Liver (tissue), 3 donors: ENCODE results near the gene BCL2L14.

ENCODE experiments used
- CTCF ChIP-seq: fragments of 150-350 bp; IDR thresholded peaks from 2 replicates; pipeline ENCODE4 v1.5.1; 2017; ENCODE audit warnings: improper control_type of control experiment, low read depth, low read length; ENCODE audit not compliant: missing input control
- EGR1 ChIP-seq, 2 donors: IDR thresholded peaks; 2 replicates each; pipeline ENCODE4 v1.6.1; 2016 to 2018; ENCODE audit warnings: antibody characterized with exemption in 2 of 2, low read depth in 2 of 2
- FOXA1 ChIP-seq: IDR thresholded peaks from 2 replicates; pipeline ENCODE4 v1.6.1; 2016; ENCODE audit warnings: antibody characterized with exemption
- GABPA ChIP-seq, 2 donors: IDR thresholded peaks in 1 of 2; conservative IDR thresholded peaks in 1 of 2; 2 replicates each; pipeline ENCODE4 v1.6.1; 2016; ENCODE audit warnings: antibody characterized with exemption in 2 of 2, mild to moderate bottlenecking in 1 of 2, moderate library complexity in 1 of 2
- REST ChIP-seq: IDR thresholded peaks from 2 replicates; pipeline ENCODE4 v1.6.1; 2016; ENCODE audit warnings: antibody characterized with exemption, mild to moderate bottlenecking
- TAF1 ChIP-seq: conservative IDR thresholded peaks from 2 replicates; pipeline ENCODE4 v1.6.1; 2016; ENCODE audit warnings: antibody characterized with exemption, mild to moderate bottlenecking
- YY1 ChIP-seq: IDR thresholded peaks from 2 replicates; pipeline ENCODE4 v1.6.1; 2016; ENCODE audit warnings: antibody characterized with exemption, mild to moderate bottlenecking
- ZBTB33 ChIP-seq: IDR thresholded peaks from 2 replicates; pipeline ENCODE4 v1.6.1; 2016; ENCODE audit warnings: antibody characterized with exemption
- TF ChIP-seq, protein P1 (sequence below): IDR thresholded peaks from 2 replicates; pipeline ENCODE4 v1.6.1; 2016; ENCODE audit warnings: antibody characterized with exemption
- donor health status: healthy.
- donor health status: healthy.

- TF ChIP-seq FOXA1 (no peak), CTCF (no peak), REST (no peak), GABPA (IDR thresholded peaks at IDR 0.05 in 1 of 2, conservative IDR thresholded peaks at IDR 0.05 in 1 of 2) (no peak), ZBTB33 (no peak), EGR1 (IDR thresholded peaks at IDR 0.05; ENCODE audit: low read depth in 2 of 2) (no peak), YY1 (no peak), TAF1 (no peak)
- TF ChIP-seq, protein P1, sequence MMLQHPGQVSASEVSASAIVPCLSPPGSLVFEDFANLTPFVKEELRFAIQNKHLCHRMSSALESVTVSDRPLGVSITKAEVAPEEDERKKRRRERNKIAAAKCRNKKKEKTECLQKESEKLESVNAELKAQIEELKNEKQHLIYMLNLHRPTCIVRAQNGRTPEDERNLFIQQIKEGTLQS: no peak
Observed at GRCh38 chr12:12036901-12037300, 33.8 kb upstream of the BCL2L14 start.
